ENCODE results near the gene KCNQ2. TPM values are rescaled to one million over a fixed set of nuclear protein-coding genes. Genes with fewer than 3 reads are reported as not detected.

KCNQ2 gene
- total and polyA plus RNA-seq, 8 donors, result 0.54 to 12.5 (median 1.5) TPM

DNA sequence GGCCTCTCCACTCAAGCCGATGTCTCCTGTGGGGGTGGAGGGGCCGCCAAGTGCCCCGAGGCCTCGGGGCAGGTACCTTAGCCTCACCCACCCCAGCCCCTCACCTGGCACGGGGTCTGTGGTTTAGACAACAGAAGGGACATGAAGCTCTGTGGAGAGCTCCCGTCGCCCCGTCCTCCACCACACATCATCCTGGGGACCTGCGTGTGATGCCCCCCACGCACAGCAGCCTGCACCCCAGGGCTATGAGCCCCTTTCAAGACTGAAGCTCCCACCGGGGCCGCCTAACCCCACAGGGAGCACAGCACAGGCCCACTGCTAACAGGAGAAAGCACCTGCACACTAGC is 8.2 kb downstream of the KCNQ2 start:
- intact Hi-C loops (cut with DNase I), result no loop called here
- WGBS, 2 donors, result 46 to 71% methylated on average over 9 to 12 of the region's 12 CpGs
- ATAC-seq (no peak), DNase-seq (no peak), FAIRE-seq (no peak)
- Histone ChIP-seq H3K4me1 (no peaks in the 10 kb centered on the region), H3K9me3 (no peaks in the 10 kb centered on the region), H3K4me3 (no peak overlapping the region), H3K27me3 (no peaks in the 10 kb centered on the region), H3K36me3 (no peaks in the 10 kb centered on the region), H3K27ac (no peak overlapping the region)
- TF ChIP-seq, protein P1, sequence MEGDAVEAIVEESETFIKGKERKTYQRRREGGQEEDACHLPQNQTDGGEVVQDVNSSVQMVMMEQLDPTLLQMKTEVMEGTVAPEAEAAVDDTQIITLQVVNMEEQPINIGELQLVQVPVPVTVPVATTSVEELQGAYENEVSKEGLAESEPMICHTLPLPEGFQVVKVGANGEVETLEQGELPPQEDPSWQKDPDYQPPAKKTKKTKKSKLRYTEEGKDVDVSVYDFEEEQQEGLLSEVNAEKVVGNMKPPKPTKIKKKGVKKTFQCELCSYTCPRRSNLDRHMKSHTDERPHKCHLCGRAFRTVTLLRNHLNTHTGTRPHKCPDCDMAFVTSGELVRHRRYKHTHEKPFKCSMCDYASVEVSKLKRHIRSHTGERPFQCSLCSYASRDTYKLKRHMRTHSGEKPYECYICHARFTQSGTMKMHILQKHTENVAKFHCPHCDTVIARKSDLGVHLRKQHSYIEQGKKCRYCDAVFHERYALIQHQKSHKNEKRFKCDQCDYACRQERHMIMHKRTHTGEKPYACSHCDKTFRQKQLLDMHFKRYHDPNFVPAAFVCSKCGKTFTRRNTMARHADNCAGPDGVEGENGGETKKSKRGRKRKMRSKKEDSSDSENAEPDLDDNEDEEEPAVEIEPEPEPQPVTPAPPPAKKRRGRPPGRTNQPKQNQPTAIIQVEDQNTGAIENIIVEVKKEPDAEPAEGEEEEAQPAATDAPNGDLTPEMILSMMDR (IDR thresholded peaks at IDR 0.05), result no peak

DNA sequence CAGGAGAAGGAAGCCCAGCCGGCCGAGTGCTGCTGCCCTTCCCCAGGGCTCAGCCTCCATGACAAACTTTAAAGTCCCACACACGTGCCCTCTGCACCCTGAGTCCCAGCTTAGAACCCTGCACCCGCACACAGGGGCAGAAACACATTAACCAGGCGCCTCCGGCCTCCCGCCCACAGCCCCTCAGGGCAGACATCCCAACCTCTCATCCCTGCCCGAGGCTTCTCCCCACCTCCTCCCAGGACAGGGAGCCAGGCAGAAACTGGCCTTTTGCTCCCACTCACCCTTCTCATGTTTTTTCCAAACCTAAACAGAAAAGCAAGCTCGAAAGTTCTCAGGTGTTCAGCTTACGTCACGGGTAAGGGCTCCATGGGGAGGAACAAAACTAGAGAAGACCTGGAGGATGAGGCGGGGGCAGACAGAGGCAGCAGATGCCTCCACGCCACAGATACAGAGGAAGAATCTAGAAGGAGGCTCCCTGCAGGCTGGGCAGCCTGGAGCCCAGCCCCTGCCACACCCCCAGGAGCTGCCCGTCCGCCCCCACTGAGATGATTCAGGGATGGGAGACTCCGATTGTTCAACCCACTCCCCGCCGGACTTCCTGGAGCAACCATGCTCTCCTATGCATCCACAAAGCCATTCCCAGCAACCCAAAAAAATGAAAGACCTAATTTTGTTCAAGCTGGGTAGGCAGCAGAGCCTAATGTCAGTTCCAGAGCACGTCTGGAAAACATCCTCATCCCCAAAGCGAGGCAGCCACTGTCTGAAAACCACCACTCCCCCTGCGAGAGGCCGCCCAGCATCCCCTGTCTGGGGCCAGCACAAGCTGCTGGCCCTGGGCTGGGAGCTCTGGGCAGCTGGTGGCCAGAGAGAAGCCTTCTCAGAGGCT is 8.8 kb downstream of the KCNQ2 start:
- H3K36me3 ChIP-seq, result no peaks in the 10 kb centered on the region
- DNase-seq (no peak), ATAC-seq (no peak), FAIRE-seq (no peak)
- 24 to 42% methylated on average over 20 to 22 of the region's 22 CpGs for WGBS, 2 donors
- no peaks in the 10 kb centered on the region for H3K4me1 ChIP-seq
- no peak overlapping the region for H3K4me3 ChIP-seq
- no peaks in the 10 kb centered on the region for H3K9me3 ChIP-seq
- intact Hi-C loops (cut with DNase I), result no loop called here
- H3K27me3 ChIP-seq, result peaks cover 0 to 3% (median 0%) of the 10 kb centered on the region in 4 donors
- TF ChIP-seq, protein P1 (IDR thresholded peaks at IDR 0.05), result no peak
- H3K27ac ChIP-seq, result no peak overlapping the region

DNA sequence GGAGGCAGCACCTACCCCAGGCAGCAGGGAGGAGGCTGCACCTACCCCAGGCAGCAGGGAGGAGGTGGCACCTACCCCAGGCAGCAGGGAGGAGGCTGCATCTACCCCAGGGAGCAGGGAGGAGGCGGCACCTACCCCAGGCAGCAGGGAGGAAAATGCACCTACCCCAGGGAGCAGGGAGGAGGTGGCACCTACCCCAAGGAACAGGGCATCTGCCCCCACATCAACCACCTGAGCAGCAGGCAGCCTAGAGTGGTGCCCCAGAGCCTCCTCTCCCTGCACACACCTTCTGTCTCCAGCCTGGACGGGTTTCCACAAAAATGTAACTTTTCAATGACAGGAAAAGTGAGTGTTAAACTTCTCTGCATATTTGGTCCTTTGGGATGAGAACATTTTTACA is 10.2 kb downstream of the KCNQ2 start:
- Histone ChIP-seq H3K9me3 (no peaks in the 10 kb centered on the region), H3K36me3 (no peaks in the 10 kb centered on the region), H3K27ac (no peak overlapping the region), H3K4me1 (no peaks in the 10 kb centered on the region), H3K4me3 (no peak overlapping the region), H3K27me3 (peaks cover 0 to 3% (median 0%) of the 10 kb centered on the region in 4 donors)
- ATAC-seq (no peak), FAIRE-seq (no peak), DNase-seq (no peak)
- WGBS, 2 donors, result 18 to 20% methylated on average over 1 to 2 of the region's 2 CpGs
- intact Hi-C loops (cut with DNase I), result no loop called here
- TF ChIP-seq, protein P1 (IDR thresholded peaks at IDR 0.05), result no peak

DNA sequence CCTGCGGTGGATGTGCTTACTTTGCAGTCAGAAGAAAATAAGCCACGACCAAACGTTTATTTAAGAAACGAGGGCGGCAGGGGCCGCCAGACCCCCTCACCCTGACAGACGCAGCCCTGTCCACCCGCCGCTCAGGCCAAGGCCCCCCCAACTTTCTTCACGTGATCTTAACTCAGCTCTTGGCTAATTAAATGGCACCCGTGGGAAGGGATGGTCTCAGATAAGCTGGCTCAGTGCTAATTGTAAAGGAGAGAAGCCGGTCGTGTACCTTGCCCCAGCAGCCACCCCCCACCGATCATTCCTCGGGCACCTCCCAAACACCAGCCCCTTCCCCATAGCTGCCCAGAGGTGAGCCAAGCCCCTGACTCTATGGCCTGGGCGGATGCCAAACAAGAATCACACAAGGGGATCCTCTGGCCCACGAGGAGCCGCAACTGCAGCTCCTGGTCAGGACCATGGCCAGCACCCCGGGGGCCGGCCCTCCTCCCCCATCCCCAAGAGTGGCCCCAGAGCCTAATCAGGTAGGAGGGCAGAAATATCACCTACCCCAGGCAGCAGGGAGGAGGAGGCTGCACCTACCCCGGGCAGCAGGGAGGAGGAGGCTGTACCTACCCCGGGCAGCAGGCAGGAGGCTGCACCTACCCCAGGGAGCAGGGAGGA is 11.2 kb downstream of the KCNQ2 start:
- H3K27ac ChIP-seq, result no peak overlapping the region
- FAIRE-seq (no peak), ATAC-seq (peak in 1 of 4 donors; percentile 51), DNase-seq (no peak)
- no peaks in the 10 kb centered on the region for H3K9me3 ChIP-seq
- TF ChIP-seq, protein P1 (IDR thresholded peaks at IDR 0.05), result no peak
- 12 to 14% methylated on average over 22 of the region's 22 CpGs for WGBS, 2 donors
- H3K4me1 ChIP-seq, result no peaks in the 10 kb centered on the region
- intact Hi-C loops (cut with DNase I), result no loop called here
- H3K36me3 ChIP-seq, result no peaks in the 10 kb centered on the region
- H3K4me3 ChIP-seq, result no peak overlapping the region
- H3K27me3 ChIP-seq, result peaks cover 0 to 3% (median 0%) of the 10 kb centered on the region in 4 donors

DNA sequence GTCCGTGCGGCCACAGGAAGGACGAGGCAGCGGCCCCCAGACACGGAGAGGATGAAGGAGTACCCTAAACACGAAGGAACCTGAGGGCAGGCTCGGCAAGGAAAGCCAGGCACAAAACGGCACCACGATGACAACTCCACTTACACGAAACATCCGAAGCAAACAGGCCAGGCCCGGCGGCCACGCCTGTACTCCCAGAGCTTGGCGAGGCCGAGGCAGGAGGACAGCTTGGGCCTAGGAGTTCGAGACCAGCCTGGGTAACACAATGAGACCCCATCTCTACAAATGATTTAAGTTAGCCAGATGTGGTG is 13.4 kb downstream of the KCNQ2 start:
- Histone ChIP-seq H3K4me3 (no peak overlapping the region), H3K4me1 (no peaks in the 10 kb centered on the region), H3K27me3 (peaks cover 0 to 11% (median 1%) of the 10 kb centered on the region in 4 donors), H3K36me3 (no peaks in the 10 kb centered on the region), H3K9me3 (no peaks in the 10 kb centered on the region), H3K27ac (no peak overlapping the region)
- TF ChIP-seq, protein P1 (IDR thresholded peaks at IDR 0.05), result no peak
- WGBS, 2 donors, result 56 to 69% methylated on average over 17 of the region's 17 CpGs
- intact Hi-C loops (cut with DNase I), result no loop called here
- FAIRE-seq (no peak), DNase-seq (no peak), ATAC-seq (no peak)
